HG02798 (cell line): ENCODE measurements around the gene CD99.

ENCODE experiments used
- ATAC-seq: cut with Tn5 transposase; IDR thresholded peaks from one replicate; pipeline ENCODE4 v1.9.1; 2021; ENCODE audit warnings: mild to moderate bottlenecking; ENCODE audit not compliant: unreplicated experiment, poor library complexity

CD99 gene, protein sequence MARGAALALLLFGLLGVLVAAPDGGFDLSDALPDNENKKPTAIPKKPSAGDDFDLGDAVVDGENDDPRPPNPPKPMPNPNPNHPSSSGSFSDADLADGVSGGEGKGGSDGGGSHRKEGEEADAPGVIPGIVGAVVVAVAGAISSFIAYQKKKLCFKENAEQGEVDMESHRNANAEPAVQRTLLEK

DNA sequence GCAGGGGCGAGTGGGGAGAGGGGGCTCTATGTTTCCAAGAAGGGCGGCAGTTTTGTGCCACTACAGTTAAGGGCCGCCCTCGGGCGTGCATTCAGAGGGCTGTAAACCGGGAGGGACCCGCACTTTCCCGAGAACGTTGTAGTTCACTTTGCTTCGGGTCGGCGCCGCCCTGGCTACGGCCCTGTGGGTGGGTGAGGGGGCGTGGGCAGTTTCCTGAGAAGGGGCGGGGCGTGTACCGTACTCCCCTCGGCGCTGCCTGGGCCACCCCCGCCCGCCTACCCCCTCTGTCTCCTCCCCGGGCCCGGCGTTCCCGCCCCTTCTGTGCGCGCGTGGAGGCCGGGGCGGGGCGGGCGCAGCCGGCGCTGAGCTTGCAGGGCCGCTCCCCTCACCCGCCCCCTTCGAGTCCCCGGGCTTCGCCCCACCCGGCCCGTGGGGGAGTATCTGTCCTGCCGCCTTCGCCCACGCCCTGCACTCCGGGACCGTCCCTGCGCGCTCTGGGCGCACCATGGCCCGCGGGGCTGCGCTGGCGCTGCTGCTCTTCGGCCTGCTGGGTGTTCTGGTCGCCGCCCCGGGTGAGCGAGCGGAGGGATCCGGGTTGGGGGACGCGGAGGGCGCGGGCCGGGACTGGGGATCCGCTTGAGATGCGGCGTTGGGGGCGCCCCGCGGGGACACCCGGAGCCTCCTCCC lies at the start of gene CD99:
Gene CD99 (plus strand): TSS at position 440 of the 687 bp plus-strand sequence. CDS start 66 bp downstream, at position 506.
- peak; percentile 95 for ATAC-seq

DNA sequence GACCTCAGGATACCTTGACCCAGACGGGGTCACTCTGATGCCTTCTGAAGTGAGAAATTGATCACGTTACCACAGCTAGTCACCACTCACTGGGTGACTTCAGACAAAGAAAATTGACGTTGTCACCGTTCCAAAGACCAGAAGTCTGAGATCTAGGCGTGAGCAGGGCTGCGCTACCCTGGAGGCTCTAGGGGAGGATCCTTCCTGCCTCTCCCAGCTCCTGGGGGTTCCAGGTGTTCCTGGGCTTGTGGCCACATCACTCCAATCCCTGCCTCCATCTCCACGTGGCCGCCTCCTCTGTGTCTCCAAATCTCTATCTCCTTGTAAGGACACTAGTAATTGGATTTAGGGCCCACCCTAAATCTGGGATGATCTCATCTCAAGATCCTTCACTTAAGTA lies 48.9 kb upstream of the CD99 start:
- ATAC-seq = no peak

DNA sequence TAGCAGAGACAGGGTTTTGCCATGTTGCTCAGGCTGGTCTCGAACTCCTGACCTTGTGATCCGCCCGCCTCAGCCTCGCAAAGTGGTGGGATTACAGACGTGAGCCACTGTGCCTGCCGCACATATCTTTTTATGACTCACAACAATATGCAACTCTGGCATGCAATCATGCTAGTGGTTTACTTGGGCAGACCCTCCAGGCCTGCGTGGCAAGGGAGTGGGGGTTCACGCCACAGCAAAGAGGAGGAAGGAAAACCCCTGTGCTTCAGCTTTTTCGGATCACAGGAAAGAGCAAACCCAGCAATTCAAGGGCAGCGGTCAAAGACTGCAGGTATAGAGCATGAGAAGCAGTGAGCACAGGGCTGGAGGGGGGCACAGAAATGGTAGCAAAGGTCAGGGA lies 48.3 kb upstream of the CD99 start:
- ATAC-seq = no peak

DNA sequence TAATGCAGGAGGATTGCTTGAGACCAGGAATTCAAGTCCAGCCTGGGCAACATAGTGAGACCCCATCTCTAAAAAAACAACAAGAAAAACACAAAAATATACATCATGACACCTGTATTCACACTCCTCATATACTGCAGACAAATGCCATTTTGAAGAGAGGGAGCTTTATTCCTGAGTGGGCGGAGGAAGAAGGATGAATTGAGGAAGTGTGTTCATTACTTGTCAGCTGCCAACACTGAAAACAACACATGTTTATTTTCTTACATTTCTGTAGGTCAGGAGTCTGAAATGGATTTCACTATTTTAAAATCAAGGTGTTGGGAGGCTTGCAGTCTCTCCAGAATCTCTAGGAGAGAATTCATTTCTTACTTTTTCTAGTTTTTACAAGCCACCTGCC lies 47.2 kb upstream of the CD99 start:
- no peak for ATAC-seq

DNA sequence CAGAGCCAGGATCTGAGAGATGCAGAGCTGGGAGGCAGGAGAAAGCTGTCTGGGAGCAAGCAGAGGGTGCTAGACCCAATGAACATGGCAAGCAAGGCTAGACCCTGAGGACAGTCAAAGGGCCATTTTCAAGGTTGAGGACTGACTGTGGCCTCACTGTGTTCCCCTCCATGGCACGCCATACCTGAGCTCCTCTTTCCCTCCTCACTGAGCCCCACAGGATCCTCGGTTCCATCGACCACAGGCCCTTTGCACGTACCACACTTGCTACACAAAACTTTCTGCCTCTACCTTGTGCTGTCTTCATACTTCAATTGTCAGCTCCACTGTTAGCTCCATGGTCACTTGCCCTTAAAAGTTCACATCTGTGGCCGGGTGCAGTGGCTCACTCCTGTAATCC lies 45.5 kb upstream of the CD99 start:
- ATAC-seq = no peak

DNA sequence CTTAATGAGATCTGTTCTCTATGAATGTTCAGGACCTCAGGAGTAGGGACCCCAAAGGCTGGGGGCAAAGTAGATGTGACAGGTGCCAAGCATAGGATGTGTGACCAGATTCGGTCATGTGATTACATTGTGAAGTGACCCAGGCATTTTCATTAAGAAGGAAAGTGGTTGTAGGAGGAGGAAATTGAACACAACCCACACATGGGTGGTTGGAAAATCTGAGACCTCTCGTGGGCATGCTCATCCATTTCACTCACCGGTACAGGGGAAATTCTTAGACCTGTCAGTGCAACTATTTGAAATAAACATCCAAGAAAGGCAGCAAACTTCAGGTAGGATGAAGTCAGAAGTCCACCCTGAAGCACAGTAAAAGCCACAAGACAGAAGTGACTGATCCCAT lies 43.5 kb upstream of the CD99 start:
- ATAC-seq = no peak

DNA sequence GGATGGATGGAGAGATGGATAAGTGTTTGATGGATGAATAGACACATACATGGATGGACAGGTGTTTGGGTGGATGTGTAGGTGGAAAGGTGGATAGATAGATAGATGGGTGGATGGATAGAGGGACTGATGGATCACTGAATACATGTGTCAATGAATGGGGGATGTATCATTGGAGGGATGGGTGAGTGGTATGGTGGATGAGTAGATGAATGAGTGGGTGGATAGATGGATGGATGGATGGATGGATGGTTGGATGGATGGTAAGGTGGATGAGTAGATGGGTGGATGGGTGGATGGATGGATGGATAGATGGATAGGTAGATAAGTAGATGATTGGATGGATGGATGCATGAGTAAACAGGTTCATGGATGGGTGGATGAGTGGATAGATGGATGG lies 41.1 kb upstream of the CD99 start:
- no peak for ATAC-seq

DNA sequence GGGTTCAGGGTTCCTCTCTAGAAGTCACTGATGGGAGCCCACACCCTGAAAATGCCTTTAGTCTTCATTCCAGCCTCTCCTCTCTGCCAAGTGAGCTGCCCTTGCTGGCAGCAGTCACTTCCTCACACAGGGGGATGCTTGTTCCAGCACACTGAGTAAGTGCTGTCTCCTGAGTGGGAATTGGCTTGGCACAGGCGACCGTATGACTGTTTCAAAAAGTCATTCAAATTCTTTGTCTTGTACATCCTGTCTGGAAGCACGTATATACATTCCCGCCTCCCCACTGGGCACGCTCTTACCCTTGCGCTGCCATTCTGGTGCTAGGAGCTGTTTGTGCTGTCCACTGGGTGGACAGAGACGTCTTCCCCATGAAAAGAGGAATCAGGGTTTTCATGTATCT lies 40.2 kb upstream of the CD99 start:
- no peak for ATAC-seq

DNA sequence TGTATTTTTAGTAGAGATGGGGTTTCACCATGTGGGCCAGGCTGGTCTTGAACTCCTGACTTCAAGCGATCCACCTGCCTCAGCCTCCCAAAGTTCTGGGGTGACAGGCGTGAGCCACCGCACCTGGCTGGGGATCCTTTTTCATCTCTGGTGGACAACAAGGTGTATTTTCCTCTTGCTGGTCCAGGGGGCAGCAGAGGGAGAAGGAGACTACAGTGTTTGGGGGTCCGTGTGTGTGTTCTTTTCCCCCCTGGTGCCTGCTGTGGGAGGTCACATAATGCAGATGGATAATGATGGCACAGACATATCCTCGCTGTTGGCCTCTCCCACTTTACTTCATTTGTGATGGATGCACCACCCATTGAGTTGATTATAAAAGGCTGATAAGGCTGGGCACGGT lies 39.0 kb upstream of the CD99 start:
- no peak for ATAC-seq

DNA sequence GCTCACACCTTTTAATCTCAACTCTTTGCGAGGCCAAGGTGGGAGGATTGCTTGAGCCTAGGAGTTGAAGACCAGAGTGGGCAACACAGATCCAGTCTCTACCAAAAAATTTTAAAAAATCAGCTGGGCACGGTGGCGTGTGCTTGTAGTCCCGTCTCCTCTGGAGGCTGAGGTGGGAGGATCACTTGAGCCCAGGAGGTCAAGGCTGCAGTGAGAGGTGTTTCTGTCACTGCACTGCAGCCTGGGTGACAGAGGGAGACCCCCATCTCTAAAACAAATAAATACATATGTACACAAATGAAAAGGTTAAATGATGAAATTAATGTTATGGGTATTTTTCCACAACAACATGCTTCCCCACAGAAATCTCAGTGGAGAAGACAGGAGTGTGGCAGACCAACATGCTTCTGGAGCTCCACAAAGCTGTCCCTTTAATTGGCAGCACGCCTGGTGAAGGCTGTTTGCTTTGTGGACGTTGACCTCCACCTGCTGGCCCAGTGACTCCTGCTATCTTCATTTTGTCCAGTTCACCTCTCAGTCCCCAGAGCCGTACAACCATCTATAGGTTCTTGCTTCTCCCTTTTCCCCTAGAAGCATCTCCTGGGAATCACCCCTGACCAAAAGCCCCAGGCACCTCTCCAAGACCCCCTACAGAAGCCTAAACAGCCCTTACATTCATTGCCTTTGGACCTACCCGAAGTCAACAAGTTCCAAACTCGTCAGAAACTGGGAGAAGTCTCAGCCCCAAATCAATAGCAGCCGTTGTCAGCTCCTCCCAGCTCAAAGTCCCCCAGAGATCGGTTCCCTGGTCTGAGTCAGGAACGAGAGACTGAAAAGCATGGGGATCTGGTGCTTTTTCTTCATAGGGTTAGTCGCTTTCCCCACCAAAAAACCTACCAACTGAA lies 36.4 kb upstream of the CD99 start:
- ATAC-seq = no peak

DNA sequence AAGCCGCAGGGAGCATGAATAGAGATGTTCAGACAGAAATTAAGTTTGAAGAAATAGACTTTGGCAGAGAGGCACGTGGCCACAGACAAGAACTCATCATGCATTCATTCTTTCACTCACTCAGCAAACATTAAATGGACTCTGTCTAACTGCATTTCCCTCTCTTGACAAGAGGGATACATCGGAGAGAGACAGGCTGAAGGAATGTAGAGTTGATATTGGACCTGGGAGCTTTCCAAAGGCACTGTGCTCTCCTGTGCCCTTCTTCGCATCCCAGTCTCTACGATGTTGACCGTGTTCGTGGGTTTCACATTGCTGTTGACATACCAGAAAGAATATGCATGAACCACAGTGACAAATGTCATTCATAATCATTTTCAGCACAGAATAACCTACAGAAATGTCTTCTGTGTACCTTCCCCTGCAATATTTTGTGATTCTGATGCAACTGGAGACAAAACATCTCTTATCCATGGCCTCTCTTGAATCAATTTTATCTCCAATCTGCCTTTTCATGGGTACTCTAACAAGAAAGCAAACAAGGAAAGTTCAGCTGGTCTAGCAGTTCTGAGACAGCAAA lies 34.7 kb upstream of the CD99 start:
- no peak for ATAC-seq

DNA sequence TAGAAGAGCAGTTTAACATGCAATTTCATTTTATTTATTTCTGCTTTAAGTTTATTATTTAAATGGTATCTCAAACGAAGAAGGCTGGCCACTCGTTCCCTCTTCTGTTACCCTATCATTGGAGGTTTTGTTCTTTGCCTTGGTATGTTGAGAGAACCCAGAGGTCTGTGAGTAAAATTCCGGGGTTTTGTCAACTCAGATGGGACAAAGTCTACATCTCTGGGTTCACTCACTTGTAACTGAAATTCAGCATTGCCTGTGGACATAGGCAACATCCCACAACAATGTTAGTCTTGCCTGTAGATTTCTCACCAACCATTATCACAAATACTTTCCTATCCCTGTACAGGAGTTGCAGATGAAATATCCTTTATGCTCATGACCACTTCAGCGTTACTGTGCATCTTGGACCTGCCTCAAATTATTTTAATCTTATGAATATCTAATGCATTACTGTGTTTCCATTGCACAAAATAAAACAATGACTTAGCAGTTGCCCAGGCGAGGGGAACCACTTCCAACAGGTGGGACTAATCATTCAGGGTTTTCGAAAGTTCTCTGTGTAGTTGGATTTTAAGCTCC lies 33.5 kb upstream of the CD99 start:
- no peak for ATAC-seq

DNA sequence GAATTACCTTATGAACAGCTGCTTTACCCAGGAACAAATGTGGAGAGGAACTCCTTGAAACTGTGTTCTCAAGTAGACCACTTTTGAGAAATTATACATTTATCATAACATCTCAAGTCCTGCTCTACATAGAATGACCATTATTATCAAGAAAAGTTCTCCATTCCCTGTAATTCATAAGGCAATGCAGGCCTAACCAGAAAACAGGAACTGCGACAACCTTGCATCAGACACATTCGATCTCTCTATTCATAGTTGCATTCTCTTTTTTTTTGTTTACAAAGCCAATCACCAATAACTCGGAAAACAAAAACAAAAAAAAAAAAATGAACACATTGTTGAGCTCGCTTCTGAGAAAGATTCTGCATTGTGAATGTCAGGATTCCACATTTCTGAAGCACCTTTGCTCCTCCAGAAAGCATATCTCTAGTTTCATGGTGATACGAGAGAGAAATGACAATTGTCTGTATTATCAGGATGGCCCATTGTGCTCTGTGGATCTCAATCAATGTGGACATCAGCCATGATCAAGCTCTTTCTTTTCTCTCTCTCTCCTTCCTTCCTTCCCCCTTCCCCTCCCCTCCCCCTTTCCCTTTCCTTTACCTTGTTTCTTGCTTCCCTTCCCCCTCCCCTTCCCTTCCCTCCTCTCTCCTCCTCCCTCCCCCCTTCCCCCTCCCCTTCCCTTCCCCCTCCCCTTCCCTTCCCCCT lies 32.4 kb upstream of the CD99 start:
- ATAC-seq = no peak

DNA sequence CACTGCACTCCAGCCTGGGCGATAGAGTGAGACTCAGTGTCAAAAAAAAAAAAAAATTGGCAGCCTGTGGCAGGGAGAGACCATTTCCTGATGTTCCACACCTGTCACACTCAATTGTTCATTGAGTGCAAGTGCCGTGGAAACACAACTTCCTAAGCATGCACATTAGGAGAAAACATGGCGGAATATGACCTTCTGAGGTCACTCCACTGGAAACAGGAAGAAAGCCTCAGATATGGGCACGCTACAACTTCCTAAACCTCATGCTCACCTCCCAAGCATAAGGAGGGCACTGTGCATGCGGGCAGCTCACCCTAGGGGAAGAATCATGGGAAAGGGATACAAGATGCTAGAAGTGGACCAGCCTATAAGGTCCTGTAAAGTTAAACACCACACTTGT lies 28.5 kb upstream of the CD99 start:
- ATAC-seq = no peak

DNA sequence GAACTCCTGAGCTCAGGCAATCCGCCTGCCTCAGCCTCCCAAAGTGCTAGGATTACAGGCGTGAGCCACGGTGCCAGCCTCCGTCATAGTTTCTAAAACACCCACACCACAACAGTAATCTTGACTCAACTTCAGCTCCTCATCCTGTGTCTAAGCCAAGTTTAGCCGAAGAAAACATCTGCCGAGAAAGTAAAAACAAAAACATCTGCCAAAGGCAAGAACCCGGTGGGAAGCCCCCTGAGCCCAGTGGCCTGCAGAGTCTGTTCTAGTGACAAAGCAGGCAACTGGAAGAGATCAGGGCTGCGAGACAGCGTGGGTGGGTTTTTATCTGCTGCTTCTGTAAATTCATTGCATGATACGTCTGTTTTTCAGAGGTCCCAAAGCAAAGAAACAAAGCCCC lies 26.6 kb upstream of the CD99 start:
- ATAC-seq = no peak

DNA sequence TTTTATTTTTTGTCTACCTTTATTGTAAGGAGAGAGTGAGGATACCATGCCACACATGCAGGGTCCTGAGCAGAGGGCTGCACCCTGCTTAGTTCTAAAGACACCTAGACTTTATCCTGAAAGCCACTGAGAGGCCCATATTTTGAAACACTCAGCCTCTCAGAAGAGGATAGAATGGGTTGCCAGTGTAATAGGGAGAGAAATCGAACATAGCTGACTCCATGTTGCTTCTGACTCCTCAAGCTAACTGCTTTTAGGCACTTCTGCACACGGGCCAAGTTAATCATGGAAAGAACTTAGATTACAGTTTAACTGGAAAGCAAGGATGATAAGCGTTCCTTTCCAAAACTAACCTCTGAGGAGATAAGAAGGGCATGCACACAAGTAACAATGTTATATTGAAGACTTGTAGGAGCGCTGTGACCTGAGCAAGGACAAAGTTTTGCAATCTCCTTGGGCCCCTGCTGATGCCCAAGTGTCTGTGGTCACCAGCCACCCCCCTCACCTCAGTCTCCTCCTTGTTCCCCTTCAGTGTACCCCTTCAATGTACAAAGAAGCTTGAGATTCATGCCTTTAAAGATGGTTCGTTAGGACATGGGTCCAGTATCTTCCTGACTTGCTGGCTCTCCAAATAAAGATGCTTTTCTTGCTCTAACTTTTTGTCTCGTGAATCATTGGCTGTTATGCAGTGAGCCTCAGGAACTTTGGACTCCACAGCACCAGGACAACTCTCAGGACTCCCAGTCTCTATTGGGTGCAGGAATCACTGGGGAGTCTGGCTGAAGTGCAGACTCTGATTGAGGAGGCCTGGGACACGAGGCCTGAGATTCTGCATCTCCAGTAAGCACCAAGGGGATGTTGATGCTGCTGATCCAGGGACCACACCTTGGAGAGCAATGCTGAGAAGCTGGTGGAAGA lies 25.4 kb upstream of the CD99 start:
- no peak for ATAC-seq

DNA sequence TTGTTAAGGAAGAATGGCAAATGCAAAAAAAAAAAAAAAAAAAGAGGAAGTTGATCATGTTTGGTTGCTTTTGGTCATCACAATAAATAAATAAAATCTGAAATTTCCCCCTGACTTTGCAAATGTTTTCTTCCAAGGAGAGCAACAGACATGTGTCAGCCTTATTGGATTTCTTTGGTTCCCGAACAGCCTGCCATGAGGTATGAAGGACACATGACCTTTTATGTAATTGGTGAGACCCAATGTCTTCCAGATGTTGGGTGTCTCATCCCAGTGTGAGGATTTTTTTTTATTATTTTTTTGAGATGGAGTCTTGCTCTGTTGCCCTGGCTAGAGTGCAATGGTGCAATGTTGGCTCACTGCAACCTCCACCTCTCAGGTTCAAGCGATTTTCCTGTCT lies 24.6 kb upstream of the CD99 start:
- ATAC-seq = no peak

DNA sequence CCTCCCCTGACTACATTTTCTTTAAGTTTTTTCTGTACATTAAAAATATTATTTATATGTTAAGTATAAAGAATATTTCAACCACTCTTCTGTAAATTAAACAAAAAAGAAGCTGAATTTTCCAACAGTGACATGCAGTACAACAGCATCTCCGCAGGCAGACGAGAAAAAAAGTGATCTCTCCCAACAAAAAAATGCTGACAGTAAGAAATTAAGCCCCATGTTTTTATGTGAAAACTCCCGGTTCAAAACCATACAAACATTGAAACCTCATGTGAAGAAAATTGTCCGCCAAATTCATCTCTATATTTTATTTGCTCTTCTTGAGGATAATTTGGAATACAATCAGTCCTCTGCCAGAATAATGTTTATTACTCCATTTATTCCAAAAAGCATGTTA lies 20.1 kb upstream of the CD99 start:
- no peak for ATAC-seq

DNA sequence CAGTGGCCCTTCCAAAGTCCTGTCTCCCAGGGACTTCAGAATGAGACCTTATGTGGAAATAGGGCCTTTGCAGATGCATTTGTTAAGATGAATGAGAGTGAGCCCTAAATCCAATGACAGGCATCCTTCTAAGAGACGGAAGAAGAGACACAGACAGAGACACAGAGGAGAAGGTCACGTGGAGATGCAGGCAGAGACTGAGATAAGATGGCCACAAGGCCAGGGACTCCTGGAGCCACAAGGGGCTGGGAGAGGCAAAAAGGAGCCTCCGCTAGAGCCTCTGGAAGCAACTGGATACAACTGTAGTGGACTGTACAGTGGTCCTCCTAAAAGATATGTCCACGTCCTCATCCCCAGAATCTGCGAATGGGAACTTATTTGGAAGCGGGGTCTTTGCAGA lies 19.0 kb upstream of the CD99 start:
- no peak for ATAC-seq
